ENCODE results near the gene ARHGEF3.

DNA sequence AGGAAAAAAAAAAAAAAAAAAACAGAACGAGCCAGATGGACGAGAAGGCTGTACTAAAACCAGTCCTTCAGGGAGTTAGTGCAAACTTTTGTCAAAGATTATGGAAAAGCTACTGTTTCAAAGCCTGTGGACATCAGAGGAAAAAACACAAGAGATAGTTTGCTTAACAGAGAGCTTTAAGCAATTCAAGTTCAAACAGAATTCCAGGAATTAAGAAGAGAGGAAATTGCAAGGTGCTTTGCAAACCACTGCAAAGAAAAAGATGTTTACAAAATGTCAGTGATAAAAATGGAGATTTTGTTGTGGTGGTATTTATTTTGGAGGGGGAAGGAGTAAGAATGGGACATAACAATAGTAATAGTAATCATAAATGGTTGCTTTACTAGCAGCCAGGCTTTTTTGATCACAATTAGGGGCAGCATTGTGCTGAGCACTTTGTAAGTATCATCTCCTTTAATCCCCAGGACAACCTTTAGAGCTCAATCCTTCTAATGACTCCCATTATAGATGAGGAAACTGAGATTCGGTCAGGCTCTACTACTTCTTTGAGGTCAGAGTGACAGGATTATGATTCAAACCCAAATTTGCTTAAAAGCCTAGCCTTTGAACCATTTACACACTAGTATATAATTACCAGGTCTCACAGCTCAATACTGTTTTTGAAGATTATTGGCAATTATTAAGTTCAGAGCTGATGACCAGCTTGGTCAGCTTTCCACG lies 22.4 kb upstream of the ARHGEF3 start:
- TF ChIP-seq CTCF (IDR thresholded peaks at IDR 0.05) (no peak), POLR2AphosphoS5 (IDR thresholded peaks at IDR 0.05; ENCODE audit: insufficient read depth in 1 of 2, low read depth in 1 of 2) (no peak)
